ENCODE results near the gene EGLN3. TPM values are rescaled to one million over a fixed set of nuclear protein-coding genes. Genes with fewer than 3 reads are reported as not detected.

The EGLN3 gene
- polyA plus RNA-seq, 2 of the 4 experiments (the other 2 are of a cell fraction): 3.5 to 15.4 TPM

DNA sequence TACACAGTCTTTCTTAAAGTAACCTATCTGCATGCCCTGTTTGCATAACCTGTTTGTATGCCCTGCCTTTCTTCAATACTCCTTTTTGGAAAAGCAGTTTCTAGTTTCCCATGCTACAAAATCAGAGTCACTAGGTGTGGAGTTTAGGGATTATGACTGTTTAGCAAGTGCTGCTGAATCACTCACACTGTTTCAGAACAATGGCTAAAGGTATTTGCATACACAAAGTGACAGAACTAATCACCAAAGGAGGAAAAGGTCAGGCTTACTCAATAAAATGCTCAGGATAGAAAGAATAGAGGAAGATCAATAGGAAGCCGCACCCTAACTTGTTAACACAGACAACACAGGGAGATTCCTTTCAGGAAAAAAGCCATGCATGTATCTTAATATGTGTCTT, 19.4 kb downstream of the EGLN3 start:
- no peak for ATAC-seq
- H3K27ac ChIP-seq: no peak overlapping the region
- CTCF ChIA-PET: no interaction called here

DNA sequence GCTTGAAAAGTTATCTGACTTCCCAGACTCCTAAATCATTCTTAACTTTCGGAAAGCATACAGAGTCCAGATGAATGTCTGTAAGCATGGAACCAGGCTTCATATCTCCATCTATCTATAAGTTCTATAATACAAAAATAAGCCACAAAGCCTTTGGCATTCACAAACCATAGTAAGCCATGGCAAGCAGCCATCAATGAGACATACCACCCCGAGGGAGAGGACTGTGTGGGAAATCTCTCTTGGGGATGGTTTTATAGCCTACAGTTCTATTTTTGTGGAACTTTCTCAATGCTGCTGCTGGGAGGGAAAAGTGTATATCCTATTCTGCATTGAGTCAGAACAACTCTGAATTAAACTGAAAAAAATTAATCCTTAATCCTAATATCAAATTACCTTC, 20.4 kb downstream of the EGLN3 start:
- ATAC-seq: no peak
- no peak for FAIRE-seq
- H3K4me2 ChIP-seq: no peak overlapping the region
- H3K4me1 ChIP-seq: peaks cover 7% of the 10 kb centered on the region; the same call in 1 of the 3 replicates
- H3K9me3 ChIP-seq: no peaks in the 10 kb centered on the region
- ChIA-PET POLR2A (no interaction called here), CTCF (no interaction called here)
- 62% methylated on average over 2 of the region's 2 CpGs for WGBS (ENCODE audit: missing lambda C conversion rate)
- no peak overlapping the region for H3K27ac ChIP-seq
- H3K4me3 ChIP-seq: no peak overlapping the region
- no peak for DNase-seq (ENCODE audit: low read depth in 1 of 2, low spot score in 1 of 2)
- TF ChIP-seq JUNB (IDR thresholded peaks at IDR 0.05) (no peak), TFCP2L1 (CRISPR knock-in tag; IDR thresholded peaks at IDR 0.05) (no peak), KDM1A (IDR thresholded peaks at IDR 0.05; ENCODE audit: low read depth) (no peak), EHMT2 (IDR thresholded peaks at IDR 0.05; ENCODE audit: low read depth) (no peak), JUN (IDR thresholded peaks at IDR 0.05) (no peak), ZSCAN20 (CRISPR knock-in tag; IDR thresholded peaks at IDR 0.05) (no peak), POLR2AphosphoS2 (conservative IDR thresholded peaks at IDR 0.05; ENCODE audit: low read length) (no peak), ZNF302 (CRISPR knock-in tag; IDR thresholded peaks at IDR 0.05) (no peak), MAFK (IDR thresholded peaks at IDR 0.05; ENCODE audit: partially characterized antibody) (no peak)
- TF ChIP-seq, protein P1, sequence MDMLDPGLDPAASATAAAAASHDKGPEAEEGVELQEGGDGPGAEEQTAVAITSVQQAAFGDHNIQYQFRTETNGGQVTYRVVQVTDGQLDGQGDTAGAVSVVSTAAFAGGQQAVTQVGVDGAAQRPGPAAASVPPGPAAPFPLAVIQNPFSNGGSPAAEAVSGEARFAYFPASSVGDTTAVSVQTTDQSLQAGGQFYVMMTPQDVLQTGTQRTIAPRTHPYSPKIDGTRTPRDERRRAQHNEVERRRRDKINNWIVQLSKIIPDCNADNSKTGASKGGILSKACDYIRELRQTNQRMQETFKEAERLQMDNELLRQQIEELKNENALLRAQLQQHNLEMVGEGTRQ (IDR thresholded peaks at IDR 0.05): no peak
- TF ChIP-seq, protein P2, sequence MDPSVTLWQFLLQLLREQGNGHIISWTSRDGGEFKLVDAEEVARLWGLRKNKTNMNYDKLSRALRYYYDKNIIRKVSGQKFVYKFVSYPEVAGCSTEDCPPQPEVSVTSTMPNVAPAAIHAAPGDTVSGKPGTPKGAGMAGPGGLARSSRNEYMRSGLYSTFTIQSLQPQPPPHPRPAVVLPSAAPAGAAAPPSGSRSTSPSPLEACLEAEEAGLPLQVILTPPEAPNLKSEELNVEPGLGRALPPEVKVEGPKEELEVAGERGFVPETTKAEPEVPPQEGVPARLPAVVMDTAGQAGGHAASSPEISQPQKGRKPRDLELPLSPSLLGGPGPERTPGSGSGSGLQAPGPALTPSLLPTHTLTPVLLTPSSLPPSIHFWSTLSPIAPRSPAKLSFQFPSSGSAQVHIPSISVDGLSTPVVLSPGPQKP (IDR thresholded peaks at IDR 0.05; ENCODE audit: low read depth, low read length): no peak

More for the DNA sequence above, 19.4 kb downstream of the EGLN3 start:
- WGBS (ENCODE audit: missing lambda C conversion rate): 91% methylated on average over 1 of the region's 1 CpG
- Histone ChIP-seq H3K4me3 (no peak overlapping the region), H3K4me2 (no peak overlapping the region), H3K9me3 (no peaks in the 10 kb centered on the region), H3K4me1 (peaks cover 7% of the 10 kb centered on the region; the same call in 1 of the 3 replicates)
- POLR2A ChIA-PET: no interaction called here
- TF ChIP-seq, protein P3, sequence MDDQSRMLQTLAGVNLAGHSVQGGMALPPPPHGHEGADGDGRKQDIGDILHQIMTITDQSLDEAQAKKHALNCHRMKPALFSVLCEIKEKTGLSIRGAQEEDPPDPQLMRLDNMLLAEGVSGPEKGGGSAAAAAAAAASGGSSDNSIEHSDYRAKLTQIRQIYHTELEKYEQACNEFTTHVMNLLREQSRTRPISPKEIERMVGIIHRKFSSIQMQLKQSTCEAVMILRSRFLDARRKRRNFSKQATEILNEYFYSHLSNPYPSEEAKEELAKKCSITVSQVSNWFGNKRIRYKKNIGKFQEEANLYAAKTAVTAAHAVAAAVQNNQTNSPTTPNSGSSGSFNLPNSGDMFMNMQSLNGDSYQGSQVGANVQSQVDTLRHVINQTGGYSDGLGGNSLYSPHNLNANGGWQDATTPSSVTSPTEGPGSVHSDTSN (IDR thresholded peaks at IDR 0.05): no peak
- TF ChIP-seq, protein P4, sequence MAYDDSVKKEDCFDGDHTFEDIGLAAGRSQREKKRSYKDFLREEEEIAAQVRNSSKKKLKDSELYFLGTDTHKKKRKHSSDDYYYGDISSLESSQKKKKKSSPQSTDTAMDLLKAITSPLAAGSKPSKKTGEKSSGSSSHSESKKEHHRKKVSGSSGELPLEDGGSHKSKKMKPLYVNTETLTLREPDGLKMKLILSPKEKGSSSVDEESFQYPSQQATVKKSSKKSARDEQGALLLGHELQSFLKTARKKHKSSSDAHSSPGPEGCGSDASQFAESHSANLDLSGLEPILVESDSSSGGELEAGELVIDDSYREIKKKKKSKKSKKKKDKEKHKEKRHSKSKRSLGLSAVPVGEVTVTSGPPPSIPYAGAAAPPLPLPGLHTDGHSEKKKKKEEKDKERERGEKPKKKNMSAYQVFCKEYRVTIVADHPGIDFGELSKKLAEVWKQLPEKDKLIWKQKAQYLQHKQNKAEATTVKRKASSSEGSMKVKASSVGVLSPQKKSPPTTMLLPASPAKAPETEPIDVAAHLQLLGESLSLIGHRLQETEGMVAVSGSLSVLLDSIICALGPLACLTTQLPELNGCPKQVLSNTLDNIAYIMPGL (CRISPR knock-in tag; IDR thresholded peaks at IDR 0.05; ENCODE audit: borderline replicate concordance): no peak
- TF ChIP-seq BHLHE40 (IDR thresholded peaks at IDR 0.05; ENCODE audit: low read depth, low read length) (no peak), KDM1A (IDR thresholded peaks at IDR 0.05; ENCODE audit: low read depth) (no peak), CTCF (IDR thresholded peaks at IDR 0.05) (no peak), ZSCAN20 (CRISPR knock-in tag; IDR thresholded peaks at IDR 0.05) (no peak), FOSB (CRISPR knock-in tag; IDR thresholded peaks at IDR 0.05) (no peak), HOXB13 (CRISPR knock-in tag; IDR thresholded peaks at IDR 0.05; ENCODE audit: low read depth) (no peak), NPAS2 (CRISPR knock-in tag; IDR thresholded peaks at IDR 0.05; ENCODE audit: borderline replicate concordance) (no peak), POLR2A (IDR thresholded peaks at IDR 0.05; ENCODE audit: low read length) (no peak), JUNB (IDR thresholded peaks at IDR 0.05) (no peak), ZNF302 (CRISPR knock-in tag; IDR thresholded peaks at IDR 0.05) (no peak), NR3C1 (IDR thresholded peaks at IDR 0.05) (no peak), CHD2 (IDR thresholded peaks at IDR 0.05; ENCODE audit: low read length, partially characterized antibody) (no peak)
- TF ChIP-seq, protein P5, sequence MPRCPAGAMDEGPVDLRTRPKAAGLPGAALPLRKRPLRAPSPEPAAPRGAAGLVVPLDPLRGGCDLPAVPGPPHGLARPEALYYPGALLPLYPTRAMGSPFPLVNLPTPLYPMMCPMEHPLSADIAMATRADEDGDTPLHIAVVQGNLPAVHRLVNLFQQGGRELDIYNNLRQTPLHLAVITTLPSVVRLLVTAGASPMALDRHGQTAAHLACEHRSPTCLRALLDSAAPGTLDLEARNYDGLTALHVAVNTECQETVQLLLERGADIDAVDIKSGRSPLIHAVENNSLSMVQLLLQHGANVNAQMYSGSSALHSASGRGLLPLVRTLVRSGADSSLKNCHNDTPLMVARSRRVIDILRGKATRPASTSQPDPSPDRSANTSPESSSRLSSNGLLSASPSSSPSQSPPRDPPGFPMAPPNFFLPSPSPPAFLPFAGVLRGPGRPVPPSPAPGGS (IDR thresholded peaks at IDR 0.05): no peak
- DNase-seq (ENCODE audit: low read depth in 1 of 2, low spot score in 1 of 2) (no peak), FAIRE-seq (no peak)

Measured in A549 (cell line).